ENCODE results near the gene AGTR1. TPM values are rescaled to one million over a fixed set of nuclear protein-coding genes. Genes with fewer than 3 reads are reported as not detected.

AGTR1 gene
- total RNA-seq, 1 donor from 2014 or later = 7.2 TPM

- intact Hi-C loops (cut with DNase I) = no loop called here
- DNase-seq (ENCODE audit: low spot score) = no peak
- no peak for ATAC-seq
These were observed 19.0 kb downstream of the AGTR1 start for GRCh38 chr3:148716657-148717056.

DNA sequence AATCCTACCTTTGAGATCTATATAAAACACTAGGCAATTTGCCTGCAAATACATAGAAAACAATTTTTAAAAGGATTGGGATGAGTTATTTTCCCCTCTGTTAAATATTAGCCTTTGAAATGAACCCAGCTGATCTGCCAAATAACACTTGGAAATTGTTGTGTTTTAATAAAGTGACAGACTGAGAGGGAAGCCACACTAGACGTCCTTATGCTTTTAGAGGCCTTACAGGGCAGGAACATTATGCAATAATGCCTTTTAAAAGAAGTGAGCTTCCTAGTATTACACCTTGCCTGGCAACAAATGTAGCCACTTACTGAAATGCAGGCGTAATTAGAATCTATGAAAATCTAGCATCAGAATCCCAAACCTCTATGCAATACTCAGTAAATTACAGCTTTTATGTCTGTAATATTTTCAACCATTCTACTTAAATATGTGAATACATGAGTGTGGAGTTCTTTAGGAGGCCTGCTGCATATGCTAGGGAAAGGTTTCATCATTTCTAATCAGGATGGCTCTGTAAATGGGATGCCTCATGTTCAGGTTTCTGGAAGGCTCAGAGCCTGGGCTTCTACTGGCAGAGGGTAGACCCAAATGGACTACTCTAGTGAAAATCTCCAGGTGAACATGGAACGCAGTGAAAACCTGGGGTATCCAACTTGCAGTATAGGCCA is 20.3 kb downstream of the AGTR1 start:
- ATAC-seq (peak; percentile 15), DNase-seq (ENCODE audit: low spot score) (no peak)
- intact Hi-C loops (cut with DNase I) = no loop called here

DNA sequence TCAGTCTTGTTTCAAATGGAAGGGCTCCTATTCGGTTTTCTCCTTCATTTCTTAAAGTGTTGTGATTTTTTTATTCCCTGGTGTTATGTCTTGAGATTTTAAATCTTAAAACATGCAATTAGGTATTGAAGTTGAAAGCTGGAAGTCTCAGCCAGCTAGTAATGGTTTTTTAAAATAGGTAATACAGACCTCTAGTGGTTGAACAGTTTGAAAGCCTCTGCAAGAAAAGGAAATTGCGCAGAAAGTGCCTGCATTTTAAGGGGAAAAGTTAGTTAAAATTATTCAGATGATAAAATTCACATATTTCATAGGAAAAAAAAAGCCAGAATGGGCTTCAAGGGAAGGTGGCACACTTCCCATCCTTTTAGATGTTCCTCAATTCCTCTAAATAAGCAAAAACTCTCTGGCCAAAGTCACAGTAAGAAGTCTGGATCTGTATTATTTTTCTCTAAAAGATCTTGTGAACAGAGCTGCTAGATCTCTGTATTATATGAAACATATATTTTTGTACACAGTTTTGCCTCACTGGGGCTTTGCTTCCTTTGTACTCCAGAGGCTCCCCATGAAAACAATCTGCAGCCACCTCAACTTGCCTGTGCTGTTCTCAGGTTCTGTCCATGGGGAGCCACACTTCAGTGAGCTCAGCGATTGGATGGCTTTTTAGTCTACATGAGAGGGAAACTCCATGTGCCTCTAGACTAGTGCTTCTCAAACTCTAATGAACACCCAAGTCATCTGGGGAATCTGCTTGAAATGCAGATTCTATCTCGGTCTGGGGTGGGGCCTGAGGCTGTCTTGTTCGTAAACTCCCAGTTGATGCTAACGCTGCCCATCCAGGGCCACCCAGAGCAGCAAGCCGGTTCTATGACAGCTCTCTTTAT is 21.5 kb downstream of the AGTR1 start:
- ATAC-seq (no peak), DNase-seq (ENCODE audit: low spot score) (no peak)
- intact Hi-C loops (cut with DNase I) = no loop called here

DNA sequence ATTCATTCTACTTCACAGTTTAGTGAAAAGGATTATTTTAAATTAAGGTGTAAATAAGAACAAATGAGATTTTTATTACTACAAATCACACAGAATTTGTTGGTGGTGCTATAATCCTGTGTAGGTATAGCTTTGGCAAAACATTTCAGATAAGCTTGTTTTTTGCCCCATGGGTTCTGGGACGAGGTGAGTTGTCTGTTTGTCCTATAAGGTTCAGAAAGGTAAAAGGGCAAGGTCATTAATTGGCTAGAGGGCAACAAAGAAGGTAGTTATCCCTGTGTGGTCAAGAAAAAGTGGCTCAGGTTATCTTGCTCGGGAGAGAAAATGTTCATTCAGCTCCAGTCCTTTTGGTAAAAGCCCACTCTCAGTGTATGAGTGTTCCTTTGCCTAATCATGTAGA is 23.2 kb downstream of the AGTR1 start:
- ATAC-seq (no peak), DNase-seq (ENCODE audit: low spot score) (no peak)
- intact Hi-C loops (cut with DNase I) = no loop called here

GRCh38 chr3:148723631-148724030 is 25.9 kb downstream of the AGTR1 start:
- ATAC-seq (no peak), DNase-seq (ENCODE audit: low spot score) (no peak)
- intact Hi-C loops (cut with DNase I) = no loop called here

- peak; percentile 58 for ATAC-seq
- no peak for DNase-seq (ENCODE audit: low spot score)
- intact Hi-C loops (cut with DNase I) = no loop called here
These were observed 29.5 kb downstream of the AGTR1 start for GRCh38 chr3:148727231-148727630.

DNA sequence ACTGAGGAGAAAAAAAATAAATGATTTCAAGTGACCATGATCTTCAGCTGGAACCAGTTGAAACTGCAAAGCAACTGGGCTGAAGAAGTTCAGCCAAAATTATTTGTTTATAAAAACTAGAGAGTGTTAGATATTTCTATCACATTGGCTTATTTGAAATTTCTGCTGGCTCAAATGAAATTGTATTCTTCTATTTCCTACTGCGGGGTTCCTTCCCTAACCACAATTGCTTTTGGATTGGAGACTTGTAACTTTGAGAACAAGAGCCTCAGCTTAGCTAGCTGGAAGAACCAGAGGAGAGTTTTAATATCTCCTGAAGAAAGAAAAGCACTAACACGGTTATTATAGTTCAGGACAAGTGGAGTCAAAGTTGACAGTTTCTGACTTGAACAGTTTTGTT is 31.1 kb downstream of the AGTR1 start:
- DNase-seq (ENCODE audit: low spot score) (no peak), ATAC-seq (peak; percentile 71)
- intact Hi-C loops (cut with DNase I) = no loop called here

DNA sequence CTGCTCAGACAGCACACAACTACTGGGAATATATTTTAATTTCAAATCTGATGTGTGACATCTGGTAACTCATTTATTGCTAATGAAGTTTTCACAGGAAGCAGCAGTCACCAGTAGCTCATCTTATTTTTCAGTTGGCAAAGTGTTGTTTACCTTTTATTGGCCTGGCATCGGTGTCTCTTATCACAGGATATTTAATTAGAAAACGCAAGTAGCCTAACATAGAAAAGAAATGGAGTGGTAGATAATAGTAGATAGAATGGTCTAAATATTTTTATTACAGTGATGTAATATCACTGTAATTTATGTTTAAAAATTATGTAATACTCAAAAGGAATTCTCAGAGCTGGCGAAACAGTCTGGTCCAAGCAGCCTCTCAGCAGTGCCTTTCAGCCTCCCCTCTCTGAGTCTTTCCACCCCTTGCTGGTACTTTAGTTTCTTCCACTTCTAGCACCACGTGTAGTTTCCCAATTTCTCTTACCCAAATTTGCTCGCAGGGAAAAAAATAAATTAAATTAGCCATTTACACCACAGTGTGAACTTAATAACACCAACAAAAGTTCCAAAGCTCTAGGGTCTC is 31.9 kb downstream of the AGTR1 start:
- peak; percentile 74 for ATAC-seq
- no peak for DNase-seq (ENCODE audit: low spot score)
- intact Hi-C loops (cut with DNase I) = no loop called here

DNA sequence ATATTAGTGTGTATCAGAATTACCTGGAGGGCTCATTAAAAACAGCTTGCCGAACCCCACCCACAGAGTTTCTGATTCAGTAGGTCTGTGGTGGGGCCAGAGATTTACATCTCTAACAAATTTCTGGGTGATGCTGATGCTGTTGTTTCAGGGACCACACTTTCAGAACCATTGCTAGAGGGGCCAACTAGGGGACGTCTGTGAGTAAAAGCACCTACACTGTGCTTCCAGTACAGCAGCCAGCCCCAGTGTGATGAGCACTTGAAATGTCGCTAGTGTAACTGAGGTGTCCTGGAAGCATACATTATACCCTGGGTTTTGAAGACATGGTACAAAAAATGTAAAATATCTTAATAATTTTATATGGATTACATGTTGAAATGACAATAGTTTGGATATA is 33.0 kb downstream of the AGTR1 start:
- DNase-seq (ENCODE audit: low spot score) (no peak), ATAC-seq (no peak)
- intact Hi-C loops (cut with DNase I) = no loop called here

DNA sequence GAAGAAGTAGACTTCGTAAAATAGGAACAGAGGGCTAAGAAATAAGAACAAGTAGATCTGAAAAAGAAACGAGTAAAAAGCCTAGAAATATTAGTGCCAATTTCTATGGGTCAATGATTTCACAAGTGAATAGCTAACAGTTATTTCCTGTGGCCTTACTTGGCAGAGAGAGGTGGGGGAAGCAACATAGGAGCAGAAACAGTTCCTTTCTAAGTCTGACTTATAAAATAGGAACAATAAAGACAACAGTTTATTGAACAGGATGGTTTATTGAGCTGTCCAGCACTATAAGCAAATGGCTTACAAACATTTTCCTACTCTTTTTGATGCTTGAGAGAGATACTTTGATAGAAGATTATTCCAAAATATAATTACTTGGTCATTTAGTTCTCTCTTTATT is 37.9 kb downstream of the AGTR1 start:
- ATAC-seq (no peak), DNase-seq (ENCODE audit: low spot score) (no peak)
- intact Hi-C loops (cut with DNase I) = no loop called here

- intact Hi-C loops (cut with DNase I) = no loop called here
- no peak for ATAC-seq
- DNase-seq (ENCODE audit: low spot score) = no peak
These were observed 38.4 kb downstream of the AGTR1 start for GRCh38 chr3:148736086-148736485.

GRCh38 chr3:148737104-148737530 is 39.4 kb downstream of the AGTR1 start:
- no peak for DNase-seq (ENCODE audit: low spot score)
- intact Hi-C loops (cut with DNase I) = no loop called here
- ATAC-seq = peak; percentile 79

DNA sequence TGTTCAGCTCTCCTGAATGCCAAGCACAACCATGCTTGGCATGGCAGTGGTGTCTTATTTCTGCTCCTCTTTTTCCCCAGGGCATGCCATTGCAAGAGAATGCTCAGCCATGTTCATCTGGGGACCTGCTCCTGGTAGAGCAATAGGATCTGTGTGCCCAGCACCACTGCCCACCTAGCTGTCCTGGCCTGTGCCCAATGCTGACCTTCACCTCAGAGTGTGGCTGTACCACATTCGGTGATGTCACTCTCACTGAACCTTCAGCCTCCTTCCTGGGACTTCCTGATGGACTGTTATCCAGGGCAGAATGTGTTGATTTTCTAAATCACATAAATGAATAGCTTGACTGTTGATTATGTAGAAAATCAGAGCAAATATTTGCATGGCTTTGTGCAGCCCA is 42.0 kb downstream of the AGTR1 start:
- DNase-seq (ENCODE audit: low spot score) (no peak), ATAC-seq (no peak)
- intact Hi-C loops (cut with DNase I) = no loop called here

DNA sequence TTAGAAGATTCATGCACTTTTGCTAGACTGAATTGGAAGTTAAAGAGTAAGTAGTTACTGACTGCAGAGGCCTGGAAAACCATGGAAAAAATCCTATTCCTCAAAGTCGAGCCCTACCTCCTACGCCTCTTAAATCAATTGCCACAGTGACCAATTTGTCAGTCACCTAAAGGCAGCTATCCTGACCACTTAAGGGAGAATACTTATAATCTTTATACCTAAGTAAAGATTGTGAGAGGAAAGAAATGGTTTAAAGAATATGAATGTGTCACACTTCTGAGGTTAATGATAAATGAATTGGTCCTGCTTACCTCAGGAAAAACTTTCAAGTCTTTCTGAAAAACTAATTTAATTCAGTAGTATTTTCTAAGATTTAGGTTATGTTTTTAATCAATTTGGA is 42.6 kb downstream of the AGTR1 start:
- intact Hi-C loops (cut with DNase I) = no loop called here
- no peak for DNase-seq (ENCODE audit: low spot score)
- ATAC-seq = no peak

GRCh38 chr3:148741219-148741618 is 43.5 kb downstream of the AGTR1 start:
- no peak for ATAC-seq
- intact Hi-C loops (cut with DNase I) = no loop called here
- no peak for DNase-seq (ENCODE audit: low spot score)

GRCh38 chr3:148742118-148742517 is 44.4 kb downstream of the AGTR1 start:
- DNase-seq (ENCODE audit: low spot score) (no peak), ATAC-seq (no peak)
- intact Hi-C loops (cut with DNase I) = no loop called here

GRCh38 chr3:148746053-148746452 is 48.4 kb downstream of the AGTR1 start:
- DNase-seq (ENCODE audit: low spot score) = no peak
- intact Hi-C loops (cut with DNase I) = no loop called here
- no peak for ATAC-seq

DNA sequence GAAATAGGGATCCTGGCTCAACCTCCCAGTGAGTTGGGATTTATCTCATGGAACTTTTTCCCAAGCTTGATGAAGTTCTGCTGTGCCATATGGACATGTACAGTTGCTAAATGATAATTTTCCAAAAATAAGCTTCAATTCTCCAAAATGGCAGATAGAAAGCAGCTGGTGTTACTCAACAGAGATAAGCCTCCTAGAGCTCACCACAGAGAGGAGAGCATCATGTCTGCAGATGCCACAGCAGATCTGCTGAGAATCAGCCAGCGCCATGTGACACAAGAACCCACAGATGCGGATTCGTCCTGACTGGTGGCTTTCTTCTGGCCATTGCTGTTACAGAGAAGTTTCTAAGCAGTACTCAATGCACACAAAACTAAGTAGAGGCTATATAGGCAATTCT is 50.6 kb downstream of the AGTR1 start:
- no peak for DNase-seq (ENCODE audit: low spot score)
- no peak for ATAC-seq
- intact Hi-C loops (cut with DNase I) = no loop called here

- intact Hi-C loops (cut with DNase I) = no loop called here
- ATAC-seq = no peak
These were observed 52.6 kb downstream of the AGTR1 start for GRCh38 chr3:148750296-148750695.

DNA sequence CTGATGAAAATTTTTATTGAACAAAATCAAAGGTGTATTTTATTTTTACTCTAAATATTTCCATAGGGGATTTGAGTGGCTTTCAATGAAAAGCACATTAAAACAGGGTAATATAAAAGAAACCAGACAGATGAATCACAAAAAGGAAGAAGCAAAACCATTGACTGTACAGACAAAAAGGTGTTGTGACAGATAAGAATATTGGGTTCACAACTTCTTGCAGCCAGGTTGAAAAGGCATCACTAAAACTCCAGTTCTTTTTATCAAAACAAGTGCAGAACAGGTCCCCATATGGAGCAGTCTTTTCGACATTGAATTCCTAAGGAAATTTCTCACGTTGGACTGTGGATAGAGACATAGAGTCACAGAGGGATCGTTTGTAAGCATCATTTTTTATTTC is 53.8 kb downstream of the AGTR1 start:
- intact Hi-C loops (cut with DNase I) = no loop called here
- ATAC-seq = no peak
- no peak for DNase-seq (ENCODE audit: low spot score)

More at GRCh38 chr3:148750296-148750695, 52.6 kb downstream of the AGTR1 start:
- DNase-seq (ENCODE audit: low spot score) = no peak

Data from sciatic nerve (tissue), 2 donors.